ENCODE measurements around the gene RAB40B.

RAB40B gene

GRCh38 chr17:82629748-82630147 lies 68.8 kb downstream of the RAB40B start:
- Histone ChIP-seq H3K4me1 (ENCODE audit: insufficient read depth, low read length) (no peaks in the 10 kb centered on the region), H3K9ac (ENCODE audit: low read depth, low read length) (no peak overlapping the region), H3K36me3 (ENCODE audit: insufficient read depth, low read length) (peaks cover 27% of the 10 kb centered on the region), H3K9me3 (ENCODE audit: control insufficient read depth, insufficient read depth, low read length) (no peaks in the 10 kb centered on the region)

DNA sequence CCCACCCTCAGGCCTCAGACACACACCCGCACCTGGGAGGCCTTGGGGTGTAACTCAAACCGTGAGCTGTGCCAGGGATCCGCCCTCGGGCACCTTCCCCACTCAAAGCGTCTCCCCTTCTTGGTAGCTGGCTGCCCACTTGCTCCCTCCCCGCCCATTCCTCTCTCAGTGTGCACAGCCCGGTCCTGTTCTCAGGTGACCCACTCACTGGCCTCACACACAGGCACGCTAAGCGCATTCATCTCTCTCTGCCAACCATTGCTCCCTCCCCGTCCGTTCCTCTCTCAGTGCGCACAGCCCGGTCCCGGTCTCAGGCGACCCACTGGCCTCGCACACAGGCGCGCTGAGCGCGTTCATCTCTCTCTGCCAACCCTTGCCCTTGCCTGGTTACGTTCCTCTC lies 71.1 kb downstream of the RAB40B start:
- Histone ChIP-seq H3K36me3 (ENCODE audit: insufficient read depth, low read length) (peaks cover 36% of the 10 kb centered on the region), H3K9me3 (ENCODE audit: control insufficient read depth, insufficient read depth, low read length) (no peaks in the 10 kb centered on the region), H3K9ac (ENCODE audit: low read depth, low read length) (no peak overlapping the region), H3K4me1 (ENCODE audit: insufficient read depth, low read length) (no peaks in the 10 kb centered on the region)

GRCh38 chr17:82623707-82624106 lies 74.8 kb downstream of the RAB40B start:
- Histone ChIP-seq H3K36me3 (ENCODE audit: insufficient read depth, low read length) (peaks cover 52% of the 10 kb centered on the region), H3K4me1 (ENCODE audit: insufficient read depth, low read length) (no peaks in the 10 kb centered on the region), H3K9me3 (ENCODE audit: control insufficient read depth, insufficient read depth, low read length) (no peaks in the 10 kb centered on the region), H3K9ac (ENCODE audit: low read depth, low read length) (no peak overlapping the region)

GRCh38 chr17:82619641-82620040 lies 78.9 kb downstream of the RAB40B start:
- Histone ChIP-seq H3K9ac (ENCODE audit: low read depth, low read length) (no peak overlapping the region), H3K36me3 (ENCODE audit: insufficient read depth, low read length) (peaks cover 49% of the 10 kb centered on the region), H3K4me1 (ENCODE audit: insufficient read depth, low read length) (no peaks in the 10 kb centered on the region), H3K9me3 (ENCODE audit: control insufficient read depth, insufficient read depth, low read length) (no peaks in the 10 kb centered on the region)

- no peaks in the 10 kb centered on the region for H3K4me1 ChIP-seq (ENCODE audit: insufficient read depth, low read length)
- H3K36me3 ChIP-seq (ENCODE audit: insufficient read depth, low read length) = peaks cover 48% of the 10 kb centered on the region
- H3K9me3 ChIP-seq (ENCODE audit: control insufficient read depth, insufficient read depth, low read length) = no peaks in the 10 kb centered on the region
- H3K9ac ChIP-seq (ENCODE audit: low read depth, low read length) = no peak overlapping the region
Measured at GRCh38 chr17:82619211-82619610, 79.3 kb downstream of the RAB40B start.

- Histone ChIP-seq H3K4me1 (ENCODE audit: insufficient read depth, low read length) (peaks cover 3% of the 10 kb centered on the region; the same call in 1 of the 2 replicates), H3K9ac (ENCODE audit: low read depth, low read length) (no peak overlapping the region), H3K36me3 (ENCODE audit: insufficient read depth, low read length) (peaks cover 30% of the 10 kb centered on the region), H3K9me3 (ENCODE audit: control insufficient read depth, insufficient read depth, low read length) (no peaks in the 10 kb centered on the region)
Measured at GRCh38 chr17:82616021-82616711, 82.3 kb downstream of the RAB40B start.

- Histone ChIP-seq H3K9ac (ENCODE audit: low read depth, low read length) (no peak overlapping the region), H3K36me3 (ENCODE audit: insufficient read depth, low read length) (peaks cover 25% of the 10 kb centered on the region), H3K4me1 (ENCODE audit: insufficient read depth, low read length) (peaks cover 3% of the 10 kb centered on the region; the same call in 1 of the 2 replicates)
Measured at GRCh38 chr17:82615084-82616020, 83.1 kb downstream of the RAB40B start.

DNA sequence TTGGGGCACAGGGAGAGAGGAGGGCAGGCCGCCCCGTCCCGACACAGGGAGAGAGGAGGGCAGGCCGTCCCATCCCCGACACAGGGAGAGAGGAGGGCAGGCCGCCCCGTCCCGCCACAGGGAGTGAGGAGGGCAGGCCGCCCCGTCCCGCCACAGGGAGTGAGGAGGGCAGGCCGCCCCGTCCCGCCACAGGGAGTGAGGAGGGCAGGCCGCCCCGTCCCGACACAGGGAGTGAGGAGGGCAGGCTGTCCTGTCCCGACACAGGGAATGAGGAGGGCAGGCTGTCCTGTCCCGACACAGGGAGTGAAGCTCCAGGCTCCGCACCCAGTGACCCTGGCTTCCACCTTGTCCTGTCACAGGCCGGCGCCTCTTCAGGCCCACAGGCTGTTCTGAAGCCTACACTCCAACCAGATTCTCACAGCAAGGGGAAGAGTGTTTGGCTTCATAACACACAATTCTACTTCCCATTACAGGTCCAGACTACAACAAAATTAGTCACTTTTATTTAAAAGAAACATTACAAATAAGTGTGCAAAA lies 84.3 kb downstream of the RAB40B start:
- H3K9ac ChIP-seq (ENCODE audit: low read depth, low read length) = no peak overlapping the region
- peaks cover 3% of the 10 kb centered on the region; the same call in 1 of the 2 replicates for H3K4me1 ChIP-seq (ENCODE audit: insufficient read depth, low read length)
- peaks cover 3% of the 10 kb centered on the region; the same call in 1 of the 2 replicates for H3K9me3 ChIP-seq (ENCODE audit: control insufficient read depth, insufficient read depth, low read length)
- peaks cover 26% of the 10 kb centered on the region for H3K36me3 ChIP-seq (ENCODE audit: insufficient read depth, low read length)

More at GRCh38 chr17:82615084-82616020, 83.1 kb downstream of the RAB40B start:
- H3K9me3 ChIP-seq (ENCODE audit: control insufficient read depth, insufficient read depth, low read length) = no peaks in the 10 kb centered on the region

DNA sequence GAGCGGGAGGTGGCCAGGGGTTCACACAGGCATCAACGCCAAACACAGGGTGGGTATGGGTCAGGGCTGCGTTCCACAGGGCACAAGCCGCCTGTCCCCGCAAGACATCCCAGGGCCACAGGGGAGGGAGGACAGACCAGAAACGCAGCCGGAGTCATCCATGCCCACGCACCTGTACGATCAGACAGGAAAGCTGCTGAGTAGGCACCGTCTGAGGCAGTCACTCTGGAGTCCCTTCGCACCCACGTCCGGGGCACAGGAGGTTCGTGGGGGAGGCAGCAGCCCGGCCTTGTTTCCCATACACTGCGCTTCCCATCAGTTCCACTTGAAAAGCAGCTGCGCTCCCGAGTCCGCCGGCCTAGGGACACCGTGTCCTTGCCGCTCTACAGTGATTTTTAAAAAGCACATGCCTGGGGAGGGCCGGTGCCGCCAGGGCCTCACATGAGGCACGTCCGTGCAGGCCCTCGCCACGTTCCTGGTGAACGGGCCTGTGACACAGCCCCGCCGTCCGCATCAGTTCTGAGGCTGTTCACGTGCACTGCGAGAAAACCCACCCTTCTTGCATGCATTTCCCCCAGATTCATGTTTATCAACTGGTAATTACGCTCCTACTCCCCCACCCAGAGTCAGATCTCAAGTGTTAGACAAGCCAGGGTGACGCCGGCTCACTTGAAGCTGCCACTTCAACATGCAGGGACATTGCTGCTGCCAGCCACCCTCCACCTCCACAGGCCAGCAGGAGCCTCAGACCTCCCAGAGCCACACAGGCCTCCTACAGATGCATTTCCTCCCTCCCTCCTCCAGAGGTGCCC lies 85.0 kb downstream of the RAB40B start:
- H3K9ac ChIP-seq (ENCODE audit: low read depth, low read length) = no peak overlapping the region
- peaks cover 20% of the 10 kb centered on the region for H3K36me3 ChIP-seq (ENCODE audit: insufficient read depth, low read length)
- H3K9me3 ChIP-seq (ENCODE audit: control insufficient read depth, insufficient read depth, low read length) = peaks cover 3% of the 10 kb centered on the region; the same call in 1 of the 2 replicates
- H3K4me1 ChIP-seq (ENCODE audit: insufficient read depth, low read length) = peaks cover 3% of the 10 kb centered on the region; the same call in 1 of the 2 replicates

- peaks cover 14% of the 10 kb centered on the region for H3K36me3 ChIP-seq (ENCODE audit: insufficient read depth, low read length)
- peaks cover 3% of the 10 kb centered on the region; the same call in 1 of the 2 replicates for H3K4me1 ChIP-seq (ENCODE audit: insufficient read depth, low read length)
- peaks cover 3% of the 10 kb centered on the region; the same call in 1 of the 2 replicates for H3K9me3 ChIP-seq (ENCODE audit: control insufficient read depth, insufficient read depth, low read length)
- no peak overlapping the region for H3K9ac ChIP-seq (ENCODE audit: low read depth, low read length)
Measured at GRCh38 chr17:82611140-82612058, 87.1 kb downstream of the RAB40B start.

GRCh38 chr17:82609655-82610054 lies 88.8 kb downstream of the RAB40B start:
- H3K9me3 ChIP-seq (ENCODE audit: control insufficient read depth, insufficient read depth, low read length) = peaks cover 3% of the 10 kb centered on the region; the same call in 1 of the 2 replicates
- H3K4me1 ChIP-seq (ENCODE audit: insufficient read depth, low read length) = peaks cover 3% of the 10 kb centered on the region; the same call in 1 of the 2 replicates
- H3K36me3 ChIP-seq (ENCODE audit: insufficient read depth, low read length) = peaks cover 16% of the 10 kb centered on the region
- no peak overlapping the region for H3K9ac ChIP-seq (ENCODE audit: low read depth, low read length)

DNA sequence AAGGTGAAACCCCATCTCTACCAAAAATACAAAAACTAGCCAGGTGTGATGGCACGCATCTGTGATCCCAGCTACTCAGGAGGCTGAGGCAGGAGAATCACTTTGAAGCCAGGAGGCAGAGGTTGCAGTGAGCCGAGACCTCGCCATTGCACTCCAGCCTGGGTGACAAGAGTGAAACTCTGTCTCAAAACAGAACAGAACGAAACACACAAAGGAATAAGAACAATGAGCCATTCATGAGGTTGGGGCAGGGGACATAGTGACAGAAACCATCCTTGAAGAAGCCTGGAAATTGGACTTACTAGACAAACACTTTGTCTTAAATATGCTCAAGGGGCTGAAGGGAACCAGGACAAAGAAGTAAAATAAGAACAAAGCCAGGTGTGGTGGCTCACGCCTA lies 89.7 kb downstream of the RAB40B start:
- no peak overlapping the region for H3K9ac ChIP-seq (ENCODE audit: low read depth, low read length)
- H3K36me3 ChIP-seq (ENCODE audit: insufficient read depth, low read length) = peaks cover 24% of the 10 kb centered on the region
- peaks cover 3% of the 10 kb centered on the region; the same call in 1 of the 2 replicates for H3K4me1 ChIP-seq (ENCODE audit: insufficient read depth, low read length)
- peaks cover 3% of the 10 kb centered on the region; the same call in 1 of the 2 replicates for H3K9me3 ChIP-seq (ENCODE audit: control insufficient read depth, insufficient read depth, low read length)

Data from ES-I3 (cell line).